HG02973 (cell line): ENCODE data around the gene CEP135.
"Not testable (repeated sequence)": the region's sequence is repeated elsewhere in the genome, so short reads cannot be mapped to it uniquely, and the experiment has no call there.

Source experiments
- ATAC-seq: cut with Tn5 transposase; IDR thresholded peaks from one replicate; pipeline ENCODE4 v1.9.1; 2021; ENCODE audit warnings: moderate library complexity; ENCODE audit not compliant: unreplicated experiment

The CEP135 gene

GRCh38 chr4:56062526-56063145 is 113.9 kb downstream of the CEP135 start:
- ATAC-seq = no peak

- ATAC-seq = no peak
Measured at GRCh38 chr4:56066493-56066892, 117.7 kb downstream of the CEP135 start.

GRCh38 chr4:56067826-56068225 is 119.1 kb downstream of the CEP135 start:
- no peak for ATAC-seq

- not testable (repeated sequence) for ATAC-seq
Measured at GRCh38 chr4:56072730-56073129, 124.0 kb downstream of the CEP135 start.

GRCh38 chr4:56077676-56078075 is 128.9 kb downstream of the CEP135 start:
- ATAC-seq = no peak

GRCh38 chr4:56078866-56079265 is 130.1 kb downstream of the CEP135 start:
- no peak for ATAC-seq

GRCh38 chr4:56080384-56080783 is 131.6 kb downstream of the CEP135 start:
- no peak for ATAC-seq

GRCh38 chr4:56082829-56083228 is 134.1 kb downstream of the CEP135 start:
- no peak for ATAC-seq
